Measurements from ENCODE around the gene EIF1B.
A peak's percentile ranks its signal among the peaks of the same experiment; 100 is the strongest.

The EIF1B gene

DNA sequence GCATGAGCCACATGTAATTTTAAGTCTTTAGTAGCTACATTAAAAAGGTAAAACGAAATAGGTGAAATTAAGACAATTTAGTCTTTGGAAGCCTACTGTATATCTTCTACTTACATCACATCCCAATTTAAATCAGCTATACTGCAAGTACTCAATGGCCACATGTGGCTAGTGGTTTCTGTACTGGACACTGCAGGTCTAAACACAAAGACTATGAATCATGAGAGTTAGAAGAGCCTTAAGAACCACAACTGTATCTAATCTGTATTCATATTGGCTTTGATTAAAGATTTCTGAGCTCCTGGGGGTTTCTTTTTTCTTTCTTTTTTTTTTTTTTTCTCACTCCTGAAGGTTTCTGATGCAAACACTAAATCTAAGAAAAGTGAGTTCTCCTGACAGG lies 2.3 kb upstream of the EIF1B start:
- no peak for DNase-seq (ENCODE audit: low read depth)
- no peak overlapping the region for H3K4me3 ChIP-seq (ENCODE audit: low read length)
- no peak for TF ChIP-seq CTCF (IDR thresholded peaks at IDR 0.05; ENCODE audit: insufficient read depth, low read depth, low read length, missing control alignments)

DNA sequence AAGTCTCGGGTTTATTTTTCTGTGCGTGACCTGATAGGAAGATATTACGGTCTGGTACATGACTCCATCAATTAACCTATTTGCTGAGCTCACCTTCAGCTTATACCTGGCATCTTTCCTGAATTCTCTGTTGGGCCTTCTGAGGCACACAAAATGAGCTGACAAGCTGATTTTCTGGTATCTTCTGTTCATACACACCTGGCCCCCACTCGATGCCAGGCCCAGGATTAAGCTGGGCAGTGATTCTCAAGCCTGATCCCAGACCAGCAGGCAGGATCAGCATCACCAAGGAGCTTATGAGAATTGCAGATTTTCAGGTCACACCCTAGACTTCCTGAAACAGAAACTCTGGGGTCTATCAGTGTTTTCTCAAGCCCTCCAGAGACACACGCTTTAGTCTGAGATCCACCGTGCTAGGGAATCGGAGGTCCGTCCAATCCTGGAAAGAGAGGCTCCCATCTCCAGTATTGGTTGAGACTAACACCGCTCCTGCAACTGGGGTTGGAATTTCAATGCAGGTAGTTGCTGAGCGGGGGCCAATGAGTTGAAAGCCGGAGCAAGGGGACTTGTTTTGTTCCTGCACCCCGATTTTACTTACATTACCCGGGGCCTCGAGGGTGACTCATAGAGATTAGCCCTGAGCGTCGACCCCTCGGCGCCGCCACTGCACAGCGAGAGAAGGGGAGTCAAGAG lies 636 bp upstream of the EIF1B start:
- TF ChIP-seq CTCF (IDR thresholded peaks at IDR 0.05; ENCODE audit: insufficient read depth, low read depth, low read length, missing control alignments): no peak
- no peak for DNase-seq (ENCODE audit: low read depth)
- peak overlapping the region; percentile 60 for H3K4me3 ChIP-seq (ENCODE audit: low read length)

GRCh38 chr3:40309925-40310695 lies 603 bp downstream of the EIF1B start:
- peak; percentile 45 for DNase-seq (ENCODE audit: low read depth)
- TF ChIP-seq CTCF (IDR thresholded peaks at IDR 0.05; ENCODE audit: insufficient read depth, low read depth, low read length, missing control alignments): no peak
- H3K4me3 ChIP-seq (ENCODE audit: low read length): peak overlapping the region; percentile 60

DNA sequence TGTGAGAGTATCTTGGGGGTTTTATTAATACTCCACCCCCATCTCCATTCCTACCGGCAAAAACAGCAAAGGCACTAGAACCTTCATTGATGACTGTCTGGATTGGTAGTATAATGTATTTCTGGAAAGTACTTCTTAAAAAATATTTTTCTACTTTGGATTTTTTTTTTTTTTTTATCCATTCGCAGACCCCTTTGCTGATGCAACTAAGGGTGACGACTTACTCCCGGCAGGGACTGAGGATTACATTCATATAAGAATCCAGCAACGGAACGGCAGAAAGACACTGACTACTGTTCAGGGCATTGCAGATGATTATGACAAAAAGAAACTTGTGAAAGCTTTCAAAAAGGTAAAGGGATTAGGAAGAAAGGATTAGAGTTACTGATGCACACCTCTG lies 1.2 kb downstream of the EIF1B start:
- peak overlapping the region; percentile 60 for H3K4me3 ChIP-seq (ENCODE audit: low read length)
- no peak for TF ChIP-seq CTCF (IDR thresholded peaks at IDR 0.05; ENCODE audit: insufficient read depth, low read depth, low read length, missing control alignments)
- peak; percentile 31 for DNase-seq (ENCODE audit: low read depth)

DNA sequence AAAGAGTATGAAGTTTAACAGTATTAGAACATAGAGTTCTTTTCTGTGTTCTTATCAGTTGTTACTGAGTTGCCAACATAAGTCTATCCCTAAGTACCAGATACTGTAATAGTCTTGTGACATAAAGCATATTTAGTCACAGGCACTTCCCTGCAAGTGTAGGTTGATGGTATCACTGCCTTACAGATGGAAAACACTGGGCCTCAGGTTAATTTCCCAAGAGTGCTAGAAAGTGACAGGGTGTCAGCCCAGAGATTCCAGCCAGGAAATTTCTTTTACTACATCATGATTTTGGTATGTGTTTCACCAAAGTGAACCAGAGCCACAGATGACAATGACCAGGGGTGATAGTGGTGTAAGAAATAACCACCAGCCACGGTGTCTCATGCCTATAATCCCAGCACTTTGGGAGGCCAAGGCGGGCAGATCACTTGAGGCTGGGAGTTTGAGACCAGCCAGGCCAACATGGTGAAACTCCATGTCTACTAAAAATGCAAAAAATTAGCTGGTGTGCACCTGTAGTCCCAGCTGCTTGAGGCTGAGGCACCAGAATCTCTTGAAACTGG lies 3.2 kb downstream of the EIF1B start:
- TF ChIP-seq CTCF (IDR thresholded peaks at IDR 0.05; ENCODE audit: insufficient read depth, low read depth, low read length, missing control alignments): no peak
- DNase-seq (ENCODE audit: low read depth): no peak

GRCh38 chr3:40313975-40314860 lies 4.7 kb downstream of the EIF1B start:
- TF ChIP-seq CTCF (IDR thresholded peaks at IDR 0.05; ENCODE audit: insufficient read depth, low read depth, low read length, missing control alignments): no peak
- peak; percentile 33 for DNase-seq (ENCODE audit: low read depth)

More for the DNA sequence above, 3.2 kb downstream of the EIF1B start:
- no peak overlapping the region for H3K4me3 ChIP-seq (ENCODE audit: low read length)

More at GRCh38 chr3:40313975-40314860, 4.7 kb downstream of the EIF1B start:
- H3K4me3 ChIP-seq (ENCODE audit: low read length): no peak overlapping the region
